DMS114 treated with DMSO at 0.1 percent for 48 hours (cell line): ENCODE results near the gene TTC13.

Experiments
- DNase-seq: peaks from one replicate; lab custom pipeline; 2025; ENCODE audit not compliant: unreplicated experiment; lab: John Stamatoyannopoulos, UW

Gene TTC13

GRCh38 chr1:230877146-230877923 is 101.3 kb downstream of the TTC13 start:
- DNase-seq = no peak

GRCh38 chr1:230876660-230877059 is 102.0 kb downstream of the TTC13 start:
- DNase-seq = no peak

GRCh38 chr1:230875370-230875769 is 103.3 kb downstream of the TTC13 start:
- no peak for DNase-seq

- no peak for DNase-seq
Measured at GRCh38 chr1:230870916-230871315, 107.7 kb downstream of the TTC13 start.

GRCh38 chr1:230869500-230869899 is 109.2 kb downstream of the TTC13 start:
- DNase-seq = no peak

- no peak for DNase-seq
Measured at GRCh38 chr1:230868736-230869385, 109.8 kb downstream of the TTC13 start.

- DNase-seq = no peak
Measured at GRCh38 chr1:230867903-230868735, 110.5 kb downstream of the TTC13 start, which contains the start of gene C1orf198. Gene C1orf198 (minus strand): TSS chr1:230868521. CDS start chr1:230868512, 9 bp downstream.

- DNase-seq = no peak
Measured at GRCh38 chr1:230867101-230867902, 111.4 kb downstream of the TTC13 start.

- DNase-seq = no peak
Measured at GRCh38 chr1:230866171-230867070, 112.2 kb downstream of the TTC13 start.

GRCh38 chr1:230865062-230865817 is 113.4 kb downstream of the TTC13 start:
- no peak for DNase-seq

GRCh38 chr1:230864441-230864840 is 114.2 kb downstream of the TTC13 start:
- no peak for DNase-seq

- DNase-seq = no peak
Measured at GRCh38 chr1:230863449-230863848, 115.2 kb downstream of the TTC13 start.

GRCh38 chr1:230861970-230862595 is 116.6 kb downstream of the TTC13 start:
- no peak for DNase-seq

- no peak for DNase-seq
Measured at GRCh38 chr1:230861489-230861888, 117.2 kb downstream of the TTC13 start.

- no peak for DNase-seq
Measured at GRCh38 chr1:230860617-230861384, 117.9 kb downstream of the TTC13 start.

GRCh38 chr1:230858918-230859729 is 119.5 kb downstream of the TTC13 start:
- DNase-seq = no peak

GRCh38 chr1:230858236-230858820 is 120.3 kb downstream of the TTC13 start:
- DNase-seq = no peak
